PC-9 (cell line): ENCODE data around the gene PNMA8C.

Source experiments
- EZH2 ChIP-seq: fragments of 200-600 bp; sonication (generic); IDR thresholded peaks from 2 replicates; pipeline ENCODE4 v1.8.0; 2017; ENCODE audit warnings: antibody characterized with exemption, low read depth
- TF ChIP-seq, protein P1 (sequence below): fragments of 200-600 bp; sonication (generic); conservative IDR thresholded peaks from 2 replicates; pipeline ENCODE4 v1.6.1; 2017; ENCODE audit warnings: mixed run types, antibody characterized with exemption, mild to moderate bottlenecking, moderate library complexity

DNA sequence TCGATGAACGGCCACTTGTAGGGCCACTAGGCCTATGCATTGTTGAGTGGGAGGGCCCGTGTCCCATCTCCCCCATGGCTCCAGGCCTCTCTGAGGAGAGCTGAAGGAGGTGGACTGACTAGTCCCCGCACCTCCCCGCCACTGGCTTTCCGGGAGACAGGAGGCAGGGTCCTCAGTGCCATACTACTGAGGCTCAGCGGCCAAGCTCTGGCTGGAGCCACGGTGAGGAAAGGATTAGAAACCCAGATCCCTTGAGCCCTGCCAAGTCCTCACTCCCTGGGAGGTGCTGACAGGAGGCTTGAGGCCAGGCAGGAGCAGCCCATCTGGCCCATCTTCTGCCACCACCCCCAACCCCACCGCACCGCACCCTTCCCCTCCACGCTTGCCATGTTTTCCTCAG is 44.3 kb downstream of the PNMA8C start:
- TF ChIP-seq EZH2 = no peak
- TF ChIP-seq, protein P1, sequence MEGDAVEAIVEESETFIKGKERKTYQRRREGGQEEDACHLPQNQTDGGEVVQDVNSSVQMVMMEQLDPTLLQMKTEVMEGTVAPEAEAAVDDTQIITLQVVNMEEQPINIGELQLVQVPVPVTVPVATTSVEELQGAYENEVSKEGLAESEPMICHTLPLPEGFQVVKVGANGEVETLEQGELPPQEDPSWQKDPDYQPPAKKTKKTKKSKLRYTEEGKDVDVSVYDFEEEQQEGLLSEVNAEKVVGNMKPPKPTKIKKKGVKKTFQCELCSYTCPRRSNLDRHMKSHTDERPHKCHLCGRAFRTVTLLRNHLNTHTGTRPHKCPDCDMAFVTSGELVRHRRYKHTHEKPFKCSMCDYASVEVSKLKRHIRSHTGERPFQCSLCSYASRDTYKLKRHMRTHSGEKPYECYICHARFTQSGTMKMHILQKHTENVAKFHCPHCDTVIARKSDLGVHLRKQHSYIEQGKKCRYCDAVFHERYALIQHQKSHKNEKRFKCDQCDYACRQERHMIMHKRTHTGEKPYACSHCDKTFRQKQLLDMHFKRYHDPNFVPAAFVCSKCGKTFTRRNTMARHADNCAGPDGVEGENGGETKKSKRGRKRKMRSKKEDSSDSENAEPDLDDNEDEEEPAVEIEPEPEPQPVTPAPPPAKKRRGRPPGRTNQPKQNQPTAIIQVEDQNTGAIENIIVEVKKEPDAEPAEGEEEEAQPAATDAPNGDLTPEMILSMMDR = no peak
